SK-N-DZ (cell line): Measurements from ENCODE around the gene HPS3.
"Not testable (repeated sequence)": the region's sequence is repeated elsewhere in the genome, so short reads cannot be mapped to it uniquely, and the experiment has no call there.

Experiments used
- DNase-seq: peaks from one replicate; pipeline ENCODE4 v3.0.0-alpha.2; 2015; ENCODE audit warnings: low spot score

The HPS3 gene

GRCh38 chr3:149188494-149188893 lies 59.1 kb downstream of the HPS3 start:
- no peak for DNase-seq

GRCh38 chr3:149195221-149195620 lies 65.8 kb downstream of the HPS3 start:
- no peak for DNase-seq

- DNase-seq: not testable (repeated sequence)
Observed at GRCh38 chr3:149196805-149197592, 67.6 kb downstream of the HPS3 start.

GRCh38 chr3:149197669-149198068 lies 68.2 kb downstream of the HPS3 start:
- peak; percentile 21 for DNase-seq

GRCh38 chr3:149198611-149199010 lies 69.2 kb downstream of the HPS3 start:
- no peak for DNase-seq

GRCh38 chr3:149199474-149199873 lies 70.0 kb downstream of the HPS3 start:
- no peak for DNase-seq

- DNase-seq: no peak
Observed at GRCh38 chr3:149203758-149204157, 74.3 kb downstream of the HPS3 start.

GRCh38 chr3:149204390-149204991 lies 75.1 kb downstream of the HPS3 start:
- DNase-seq: no peak

- DNase-seq: no peak
Observed at GRCh38 chr3:149207475-149207874, 78.0 kb downstream of the HPS3 start.

GRCh38 chr3:149209431-149209830 lies 80.0 kb downstream of the HPS3 start:
- DNase-seq: no peak

- DNase-seq: no peak
Observed at GRCh38 chr3:149212386-149212785, 82.9 kb downstream of the HPS3 start.

GRCh38 chr3:149214702-149215101 lies 85.3 kb downstream of the HPS3 start:
- no peak for DNase-seq

GRCh38 chr3:149215515-149215914 lies 86.1 kb downstream of the HPS3 start:
- DNase-seq: no peak

- no peak for DNase-seq
Observed at GRCh38 chr3:149216193-149216869, 86.9 kb downstream of the HPS3 start.

- no peak for DNase-seq
Observed at GRCh38 chr3:149217347-149217746, 87.9 kb downstream of the HPS3 start.

GRCh38 chr3:149219380-149220121 lies 90.1 kb downstream of the HPS3 start:
- not testable (repeated sequence) for DNase-seq

GRCh38 chr3:149221783-149222517 lies 92.5 kb downstream of the HPS3 start, which contains the start of gene CP:
Gene CP, minus strand, starts transcription at chr3:149221829. Its CDS starts 37 bp downstream, at chr3:149221792.
- no peak for DNase-seq
